GM12872 (cell line): ENCODE results near the gene ERGIC3.

Source experiments
- CTCF ChIP-seq: IDR thresholded peaks from 3 replicates; pipeline ENCODE4 v1.5.1; 2011; ENCODE audit warnings: low read depth, mild to moderate bottlenecking, low read length, moderate library complexity; ENCODE audit not compliant: insufficient read depth

The ERGIC3 gene

DNA sequence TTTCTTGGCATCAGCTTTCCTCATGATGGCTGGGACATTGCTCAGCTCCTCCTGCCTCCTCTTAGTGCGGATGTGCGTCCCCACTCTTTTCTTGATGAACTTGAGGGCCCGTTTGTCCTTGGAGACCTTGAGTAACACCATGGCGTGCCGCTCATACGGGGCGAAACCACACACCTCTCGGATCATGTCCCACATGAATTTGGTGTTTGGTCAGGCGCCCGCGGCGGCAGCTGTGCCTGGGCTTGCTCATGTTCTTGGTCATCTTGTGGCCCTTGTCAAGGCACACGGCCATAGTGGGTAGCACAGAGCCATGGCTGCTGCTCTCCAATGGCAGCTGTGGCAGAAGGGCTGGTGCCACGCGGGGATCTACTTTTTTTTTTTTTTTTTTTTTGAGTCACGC lies 2.6 kb downstream of the ERGIC3 start:
- TF ChIP-seq CTCF, result no peak

DNA sequence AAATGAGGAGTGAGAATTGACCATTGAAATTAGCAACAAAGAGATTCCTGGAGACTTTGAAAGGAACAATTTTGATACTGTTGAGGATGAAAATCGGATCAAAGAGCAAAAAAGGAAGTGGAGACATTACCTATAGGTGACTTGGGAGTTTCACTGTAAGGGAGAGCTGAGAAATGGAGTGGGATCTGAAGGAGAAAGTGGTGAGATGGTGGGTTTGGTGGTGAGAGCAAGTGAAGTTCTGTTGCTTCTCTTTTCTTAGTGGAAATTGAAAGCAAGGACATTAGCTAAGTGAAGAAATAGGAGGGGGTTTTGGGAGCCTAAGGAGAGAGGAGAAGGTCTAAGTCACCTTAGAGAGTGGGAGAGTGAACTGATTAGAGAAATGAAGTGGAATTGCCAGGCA lies 4.2 kb downstream of the ERGIC3 start:
- no peak for TF ChIP-seq CTCF

DNA sequence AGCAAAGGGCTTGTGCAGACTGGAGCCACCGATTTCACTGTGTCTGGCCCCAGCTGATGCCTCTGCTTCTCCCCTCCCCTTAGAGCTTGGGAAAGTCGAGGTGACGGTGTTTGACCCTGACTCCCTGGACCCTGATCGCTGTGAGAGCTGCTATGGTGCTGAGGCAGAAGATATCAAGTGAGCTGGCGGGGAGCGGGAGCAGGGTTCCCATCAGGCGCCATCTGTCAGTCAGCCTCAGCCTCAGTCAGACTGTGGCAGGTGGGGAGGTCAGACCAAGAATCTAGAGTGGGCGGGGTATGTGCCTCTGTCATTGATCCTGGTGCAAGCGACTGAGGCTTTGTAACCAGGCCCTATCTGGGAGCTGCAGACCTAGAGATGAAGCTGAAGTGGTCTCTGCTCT lies 5.5 kb downstream of the ERGIC3 start:
- no peak for TF ChIP-seq CTCF

DNA sequence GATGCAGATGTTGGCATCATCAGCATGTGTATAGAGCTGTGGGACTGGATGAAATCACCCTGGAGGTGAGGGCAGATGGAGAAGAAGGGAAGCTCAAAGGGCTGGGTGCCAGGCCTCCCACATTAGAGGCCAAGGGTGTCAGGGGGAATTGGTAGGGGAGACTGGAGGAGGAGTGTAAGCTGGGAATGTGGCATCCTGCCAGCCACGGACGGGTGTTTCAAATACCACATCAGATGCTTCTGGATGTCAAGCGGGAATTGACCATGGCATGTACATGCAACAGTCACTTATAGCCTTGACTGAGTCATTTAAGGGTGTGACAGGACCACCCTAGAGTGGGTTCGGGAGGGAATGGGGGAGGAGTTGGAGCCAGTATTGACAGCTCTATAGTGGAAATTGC lies 9.6 kb downstream of the ERGIC3 start:
- TF ChIP-seq CTCF, result no peak

DNA sequence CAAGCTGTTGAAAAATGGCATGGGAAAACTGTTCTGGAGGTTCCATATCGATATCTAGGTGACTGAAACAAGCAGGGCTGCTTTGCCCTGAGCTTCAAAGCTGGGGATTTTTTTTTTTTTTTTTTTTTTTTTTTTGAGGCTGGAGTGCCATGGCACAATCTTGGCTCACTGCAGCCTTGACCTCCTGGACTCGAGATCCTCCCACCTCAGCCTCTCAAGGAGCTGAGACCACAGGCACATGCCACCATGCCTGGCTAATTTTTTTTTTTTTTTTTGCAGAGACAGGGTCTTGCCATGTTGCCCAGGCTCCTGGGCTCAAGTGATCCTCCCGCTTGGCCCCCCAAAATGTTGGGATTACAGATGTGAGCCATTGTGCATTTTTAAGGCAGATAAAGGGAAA lies 11.0 kb downstream of the ERGIC3 start:
- no peak for TF ChIP-seq CTCF

- TF ChIP-seq CTCF, result no peak
Observed at GRCh38 chr20:35555951-35556645, 14.2 kb downstream of the ERGIC3 start.

- no peak for TF ChIP-seq CTCF
Observed at GRCh38 chr20:35556871-35557270, 15.0 kb downstream of the ERGIC3 start.
